ENCODE results near the gene RAP1GAP2.

RAP1GAP2 gene

DNA sequence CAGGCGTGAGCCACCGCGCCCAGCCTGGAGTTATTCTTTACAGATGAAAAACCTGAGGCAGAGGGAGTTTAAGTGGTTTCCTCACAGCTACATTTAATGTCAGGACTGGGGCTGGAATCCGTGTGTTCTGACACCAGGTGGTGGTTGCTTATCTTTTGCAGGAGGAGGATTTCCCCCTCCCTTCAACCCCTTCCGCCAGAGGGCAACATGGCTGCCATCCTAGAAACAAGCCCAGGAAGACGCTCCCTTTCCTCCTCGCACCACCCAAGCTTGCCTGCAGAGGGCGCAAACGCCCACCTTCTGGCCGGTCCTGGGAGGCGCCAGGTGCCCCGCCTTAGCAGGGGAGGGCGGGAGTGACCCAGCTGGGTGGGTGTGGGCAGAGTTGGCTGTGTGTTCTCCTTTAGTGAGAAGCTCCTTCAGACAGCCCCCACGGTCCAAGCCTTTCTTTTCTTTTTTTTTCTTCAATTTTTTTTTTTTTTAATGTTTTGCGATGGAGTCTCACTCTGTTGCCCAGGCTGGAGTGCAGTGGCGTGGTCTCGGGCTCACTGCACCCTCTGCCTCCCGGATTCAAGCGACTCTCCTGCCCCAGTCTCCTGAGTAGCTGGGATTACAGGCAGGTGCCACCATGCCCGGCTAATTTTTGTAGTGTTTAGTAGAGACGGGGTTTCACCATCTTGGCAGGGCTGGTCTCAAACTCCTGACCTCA lies 9.9 kb upstream of the RAP1GAP2 start:
- in situ Hi-C loops (cut with MboI; ENCODE audit: low sequenced_read_pairs, unreplicated experiment) = no loop called here
- DNase-seq (ENCODE audit: low spot score) = peak; percentile 93
- TF ChIP-seq CTCF (IDR thresholded peaks at IDR 0.05; ENCODE audit: borderline replicate concordance, control extremely low read depth, extremely low read depth, insufficient read depth, missing control alignments) = peak; percentile 79

DNA sequence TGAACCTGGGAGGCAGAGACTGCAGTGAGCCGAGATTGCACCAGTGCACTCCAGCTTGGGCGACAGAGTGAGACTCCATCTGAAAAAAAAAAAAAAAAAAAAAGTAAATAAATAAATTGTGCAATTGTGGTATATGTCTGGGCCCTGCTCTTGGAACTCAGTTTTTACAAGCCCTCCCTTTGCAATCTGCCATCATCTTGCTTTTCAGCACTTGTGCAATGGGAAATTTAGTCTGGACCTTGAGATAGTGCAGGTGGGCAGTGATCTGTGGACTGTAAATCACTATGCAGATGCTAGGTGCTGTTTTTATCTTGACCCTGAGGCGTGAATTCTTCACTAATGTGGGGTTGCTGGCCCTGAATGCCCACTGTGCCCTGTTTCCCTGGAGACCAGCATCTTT lies 6.5 kb upstream of the RAP1GAP2 start:
- no peak for DNase-seq (ENCODE audit: low spot score)

DNA sequence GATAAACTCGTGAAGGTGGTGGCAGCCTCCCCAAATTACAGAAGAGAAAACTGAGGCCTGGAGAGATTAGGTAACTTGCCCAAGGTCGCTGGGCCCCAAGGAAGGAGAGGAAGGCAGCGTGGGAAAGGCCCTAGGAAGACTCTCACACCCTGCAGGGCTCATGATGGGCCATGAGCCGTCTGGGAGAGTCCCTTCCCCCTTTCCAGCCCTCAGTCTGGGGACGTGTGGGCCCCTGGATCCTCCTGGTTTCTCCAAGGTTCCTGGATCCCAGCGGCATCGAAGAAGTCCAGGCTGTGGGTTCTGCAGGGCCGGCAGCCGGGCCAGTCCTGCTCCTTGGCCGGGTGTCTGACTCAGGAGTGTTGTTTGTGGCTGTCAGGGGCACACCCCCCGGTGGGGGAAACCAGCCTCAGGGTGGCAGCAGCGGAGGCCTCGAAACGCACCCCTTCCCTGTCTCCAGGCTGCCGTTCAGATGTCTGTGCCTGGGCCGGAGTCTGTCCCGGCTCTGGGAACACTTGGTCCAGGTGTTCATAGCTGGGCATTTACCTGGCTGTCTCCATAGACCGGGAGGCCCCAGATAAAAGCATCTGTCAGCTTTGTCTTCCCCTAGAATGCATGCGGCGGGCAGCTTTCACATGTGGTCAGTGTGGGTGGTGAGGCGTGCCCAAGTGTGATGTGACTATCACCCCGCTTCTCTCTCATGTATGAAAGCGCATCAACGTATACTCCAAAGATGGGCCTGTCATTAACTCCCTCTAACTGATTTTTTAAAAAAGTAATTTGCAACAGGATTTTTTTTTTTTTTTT lies 3.7 kb upstream of the RAP1GAP2 start:
- in situ Hi-C loops (cut with MboI; ENCODE audit: low sequenced_read_pairs, unreplicated experiment) = no loop called here
- no peak for DNase-seq (ENCODE audit: low spot score)
- no peak for TF ChIP-seq CTCF (IDR thresholded peaks at IDR 0.05; ENCODE audit: borderline replicate concordance, control extremely low read depth, extremely low read depth, insufficient read depth, missing control alignments)

More for the DNA sequence above, 6.5 kb upstream of the RAP1GAP2 start:
- in situ Hi-C loops (cut with MboI; ENCODE audit: low sequenced_read_pairs, unreplicated experiment) = no loop called here
- no peak for TF ChIP-seq CTCF (IDR thresholded peaks at IDR 0.05; ENCODE audit: borderline replicate concordance, control extremely low read depth, extremely low read depth, insufficient read depth, missing control alignments)

DNA sequence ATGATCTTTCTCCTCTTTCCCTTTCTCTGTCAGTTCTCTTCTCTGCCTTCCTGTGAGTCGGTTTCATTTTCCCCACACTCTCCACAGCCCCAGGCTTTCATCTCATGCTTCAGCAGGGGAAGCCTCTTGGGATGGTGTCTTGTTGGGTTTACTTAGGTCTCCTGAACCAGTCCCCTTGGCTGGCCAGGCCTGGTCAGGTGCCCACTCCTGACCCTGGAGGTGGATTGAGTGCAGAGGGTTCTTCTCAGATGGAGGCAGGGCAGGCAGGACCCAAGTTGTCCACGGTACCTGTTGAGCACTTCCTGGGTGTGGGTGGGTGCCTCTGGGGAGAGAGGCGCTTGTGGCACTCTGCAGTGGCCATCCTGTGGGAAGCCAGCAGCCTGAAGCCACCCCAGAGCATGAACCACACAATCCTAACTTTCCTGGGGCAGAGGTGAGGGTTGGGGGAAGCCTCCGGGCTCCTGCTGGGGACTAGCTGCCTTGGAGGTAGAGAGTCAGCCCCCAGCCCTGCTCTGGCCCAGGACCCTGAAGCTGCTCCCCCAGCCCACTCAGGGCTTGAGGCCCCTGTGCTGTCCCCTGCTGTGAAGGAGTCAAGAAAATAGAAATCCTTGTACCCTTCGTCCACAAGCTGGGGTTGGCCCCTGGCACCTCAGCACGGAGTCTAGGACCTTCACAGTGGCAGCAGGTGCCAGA lies 2.0 kb upstream of the RAP1GAP2 start:
- no peak for DNase-seq (ENCODE audit: low spot score)
- no peak for TF ChIP-seq CTCF (IDR thresholded peaks at IDR 0.05; ENCODE audit: borderline replicate concordance, control extremely low read depth, extremely low read depth, insufficient read depth, missing control alignments)
- in situ Hi-C loops (cut with MboI; ENCODE audit: low sequenced_read_pairs, unreplicated experiment) = no loop called here

- DNase-seq (ENCODE audit: low spot score) = no peak
- in situ Hi-C loops (cut with MboI; ENCODE audit: low sequenced_read_pairs, unreplicated experiment) = no loop called here
- no peak for TF ChIP-seq CTCF (IDR thresholded peaks at IDR 0.05; ENCODE audit: borderline replicate concordance, control extremely low read depth, extremely low read depth, insufficient read depth, missing control alignments)
These were observed 636 bp upstream of the RAP1GAP2 start for GRCh38 chr17:2795441-2796163.

DNA sequence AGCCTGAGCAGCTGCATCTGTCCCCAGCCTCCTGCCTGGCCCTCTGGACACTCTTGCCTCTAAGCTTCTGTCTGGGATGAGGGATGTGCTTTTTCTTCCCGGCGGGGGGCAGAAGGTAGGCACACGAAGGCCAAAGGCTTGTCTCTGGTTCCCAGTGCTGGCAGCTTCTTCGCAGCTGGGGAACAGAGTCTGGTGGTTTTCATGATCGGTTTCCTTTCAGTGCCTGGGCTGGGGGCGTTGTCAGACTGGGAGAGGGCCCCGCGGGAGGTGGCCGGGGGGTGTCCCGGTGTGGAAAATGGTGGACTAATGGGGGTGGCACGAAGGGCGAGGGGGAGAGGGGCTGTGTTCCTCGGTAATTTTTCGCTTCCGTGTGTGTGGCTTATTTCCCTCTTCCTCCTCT lies 988 bp downstream of the RAP1GAP2 start:
- no peak for DNase-seq (ENCODE audit: low spot score)
- in situ Hi-C loops (cut with MboI; ENCODE audit: low sequenced_read_pairs, unreplicated experiment) = no loop called here
- TF ChIP-seq CTCF (IDR thresholded peaks at IDR 0.05; ENCODE audit: borderline replicate concordance, control extremely low read depth, extremely low read depth, insufficient read depth, missing control alignments) = no peak
